ENCODE data around the gene QRSL1.
"Not testable (repeated sequence)": the region's sequence is repeated elsewhere in the genome, so short reads cannot be mapped to it uniquely, and the experiment has no call there.

The QRSL1 gene

DNA sequence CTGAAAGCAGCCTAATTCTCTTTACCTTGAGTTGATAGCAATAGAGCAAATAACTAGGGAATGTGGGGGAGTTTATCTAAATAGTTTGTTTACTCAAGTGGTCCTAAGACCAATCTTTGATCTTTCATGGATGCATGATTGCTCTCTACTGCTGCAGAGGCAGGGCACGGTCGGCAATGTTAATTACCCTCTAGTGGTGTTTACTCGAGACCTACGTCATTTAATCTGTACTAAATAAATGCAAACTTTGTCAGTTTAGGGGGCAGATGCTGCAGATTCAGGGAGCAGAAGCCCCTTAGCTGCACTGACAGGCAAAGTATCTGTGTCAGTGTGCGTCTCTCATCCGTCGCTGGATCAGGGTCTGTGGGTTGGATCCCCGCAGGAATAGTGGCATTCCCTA lies 7.0 kb upstream of the QRSL1 start:
- DNase-seq (ENCODE audit: low read depth in 1 of 2, low spot score in 1 of 2), result no peak

GRCh38 chr6:106623039-106623438 lies 6.3 kb upstream of the QRSL1 start:
- DNase-seq (ENCODE audit: low read depth in 1 of 2, low spot score in 1 of 2), result no peak

GRCh38 chr6:106626485-106626884 lies 2.9 kb upstream of the QRSL1 start:
- DNase-seq (ENCODE audit: low read depth in 1 of 2, low spot score in 1 of 2), result no peak

DNA sequence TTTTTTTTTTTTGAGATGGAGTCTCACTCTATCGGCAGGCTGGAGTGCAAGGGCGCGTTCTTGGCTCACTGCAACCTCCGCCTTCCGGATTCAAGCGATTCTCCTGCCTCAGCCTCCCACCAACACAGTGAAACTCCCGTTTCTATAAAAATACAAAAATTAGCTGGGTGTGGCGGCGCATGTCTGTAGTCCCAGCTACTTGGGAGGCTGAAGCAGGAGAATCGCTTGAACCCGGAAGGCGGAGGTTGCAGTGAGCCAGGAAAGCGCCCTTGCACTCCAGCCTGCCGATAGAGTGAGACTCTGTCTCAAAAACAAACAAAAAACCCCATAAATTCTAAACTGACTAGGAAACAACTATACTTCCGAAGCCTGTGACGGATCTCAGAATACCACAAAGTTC lies 1.6 kb upstream of the QRSL1 start:
- DNase-seq (ENCODE audit: low read depth in 1 of 2, low spot score in 1 of 2), result not testable (repeated sequence)

DNA sequence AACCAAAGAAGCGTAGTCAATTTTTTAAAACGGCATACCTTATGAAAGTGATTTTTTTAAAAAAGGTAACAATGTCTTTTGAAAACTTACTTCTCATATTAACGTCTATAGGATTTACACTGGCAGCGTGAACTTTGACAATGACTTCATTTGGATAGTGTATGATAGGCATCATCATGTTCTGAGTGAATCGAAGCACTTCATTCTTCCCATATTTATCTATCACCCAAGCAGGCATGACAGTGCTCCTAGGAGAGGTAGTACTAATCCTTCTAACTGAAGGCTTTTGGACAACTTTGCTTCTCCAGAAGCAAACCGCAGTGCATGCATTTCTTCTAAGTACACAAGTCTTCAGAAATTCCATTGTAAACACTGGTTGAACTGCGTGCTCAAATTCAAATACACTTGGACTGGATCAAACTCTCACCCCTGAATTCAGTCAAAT lies 698 bp upstream of the QRSL1 start:
- no peak for DNase-seq (ENCODE audit: low read depth in 1 of 2, low spot score in 1 of 2)

DNA sequence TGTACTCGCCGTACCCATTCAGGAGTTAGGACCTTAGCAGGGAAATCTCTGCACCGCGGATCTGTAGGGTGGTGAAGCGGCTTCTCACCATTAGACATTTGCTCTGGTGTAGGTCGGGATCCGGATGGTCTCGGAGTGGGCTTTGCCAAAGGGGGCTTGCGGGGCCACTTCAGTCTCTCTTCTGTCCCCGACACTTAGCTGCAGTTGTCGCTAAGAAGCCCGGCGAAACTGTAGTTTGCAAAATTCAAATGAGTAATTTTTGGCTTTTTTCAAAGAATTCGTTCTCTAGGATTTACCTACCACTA lies 433 bp downstream of the QRSL1 start:
- no peak for DNase-seq (ENCODE audit: low read depth in 1 of 2, low spot score in 1 of 2)

DNA sequence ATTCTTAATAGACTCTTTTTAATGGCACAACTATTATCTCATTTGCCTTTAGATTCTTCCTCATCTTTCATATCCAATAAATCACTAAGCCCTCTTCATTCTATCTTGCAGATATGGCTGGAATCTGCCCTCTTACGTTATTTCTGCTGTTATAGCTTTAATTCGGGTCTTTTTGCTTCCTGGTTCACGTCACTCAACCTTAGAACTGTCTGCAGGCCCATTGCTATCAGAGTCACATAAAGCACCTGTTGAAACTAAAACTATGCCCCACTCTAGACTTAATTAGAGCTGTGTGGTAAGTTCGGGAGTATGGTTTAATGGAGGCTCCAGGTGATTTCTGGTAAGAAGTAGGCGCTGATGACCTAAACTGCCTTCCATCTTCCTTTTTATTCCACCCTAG lies 988 bp downstream of the QRSL1 start:
- no peak for DNase-seq (ENCODE audit: low read depth in 1 of 2, low spot score in 1 of 2)

- DNase-seq (ENCODE audit: low read depth in 1 of 2, low spot score in 1 of 2), result no peak
Measured at GRCh38 chr6:106631346-106631745, 2.0 kb downstream of the QRSL1 start.

DNA sequence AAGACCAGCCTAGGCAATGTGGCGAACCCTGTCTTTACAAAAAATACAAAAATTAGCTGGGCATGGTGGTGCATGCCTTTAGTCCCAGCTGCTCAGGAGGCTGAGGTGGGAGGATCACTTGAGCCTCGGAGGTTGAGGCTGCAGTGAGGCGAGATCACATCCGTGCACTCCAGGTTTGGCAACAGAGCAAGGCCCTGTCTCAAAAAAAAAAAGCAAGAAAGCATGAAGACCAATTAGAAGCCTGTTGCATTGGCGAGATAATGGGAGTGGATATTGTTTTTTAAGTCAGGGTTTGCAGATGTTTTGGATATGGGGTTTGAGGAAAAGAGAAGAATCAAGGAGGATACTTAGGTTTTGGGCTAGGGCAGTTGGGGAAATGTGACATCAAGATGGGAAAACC lies 5.2 kb downstream of the QRSL1 start:
- DNase-seq (ENCODE audit: low read depth in 1 of 2, low spot score in 1 of 2), result no peak

DNA sequence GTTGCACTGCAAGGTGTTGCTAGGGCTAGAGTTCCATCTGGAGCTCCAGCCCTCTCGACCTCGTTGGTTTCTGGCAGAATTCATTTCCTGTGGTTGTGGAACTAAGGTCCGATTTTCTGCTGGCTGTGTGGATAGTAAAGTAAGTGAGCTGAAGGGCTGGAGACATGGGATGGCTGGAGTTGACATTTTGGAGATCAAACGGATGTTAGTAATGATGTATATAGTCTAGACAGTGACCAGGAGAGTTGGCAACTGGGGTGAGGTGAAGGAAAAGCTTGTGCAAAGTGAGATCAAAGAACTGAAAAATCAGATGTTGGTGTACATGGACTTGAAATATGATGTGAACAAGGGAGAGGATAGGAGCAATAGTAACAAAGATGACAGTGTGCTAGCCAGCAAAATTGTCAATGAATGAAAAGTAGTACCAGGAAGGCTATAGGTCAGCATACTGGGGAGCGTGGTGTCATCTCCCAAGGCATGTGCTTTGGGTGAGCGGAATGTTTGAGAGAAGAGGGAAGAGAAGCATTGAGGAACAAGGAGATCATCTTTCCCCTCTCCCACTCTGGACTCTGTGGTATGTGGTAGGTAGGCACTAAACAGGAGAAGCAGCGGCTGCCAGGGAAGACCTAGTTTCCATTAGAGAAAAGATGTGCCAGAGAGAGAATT lies 7.8 kb downstream of the QRSL1 start:
- DNase-seq (ENCODE audit: low read depth in 1 of 2, low spot score in 1 of 2), result no peak

DNA sequence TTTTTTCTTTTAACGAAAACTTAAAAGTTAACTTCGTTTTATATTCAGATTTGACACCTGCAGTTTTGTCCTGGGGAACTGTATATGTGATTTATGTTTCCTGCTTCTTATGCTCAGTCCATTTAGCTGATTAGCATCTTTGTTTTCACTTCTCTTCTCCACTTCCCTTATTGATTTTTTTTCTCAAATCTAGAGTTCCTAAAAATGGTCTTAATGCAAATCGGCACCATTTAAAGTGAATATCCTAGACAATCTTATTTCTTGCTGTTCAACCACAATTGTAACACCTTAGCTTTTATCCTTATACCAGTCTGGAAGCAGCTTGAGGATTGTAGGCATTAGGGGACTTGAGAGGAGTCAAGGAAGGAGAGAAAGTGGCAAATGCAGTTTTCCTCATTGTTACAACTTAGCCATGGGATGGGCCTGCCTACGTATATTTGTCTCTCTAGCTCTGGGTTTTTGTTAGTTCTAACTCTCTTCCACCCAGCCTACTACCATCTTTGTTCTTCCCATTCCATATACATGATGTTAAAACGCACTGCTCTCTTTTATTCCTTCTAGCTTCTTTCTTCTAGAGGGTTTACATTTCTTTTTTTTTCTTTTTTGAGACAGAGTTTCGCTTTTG lies 8.5 kb downstream of the QRSL1 start:
- no peak for DNase-seq (ENCODE audit: low read depth in 1 of 2, low spot score in 1 of 2)

GRCh38 chr6:106639812-106640211 lies 10.4 kb downstream of the QRSL1 start:
- DNase-seq (ENCODE audit: low read depth in 1 of 2, low spot score in 1 of 2), result no peak

DNA sequence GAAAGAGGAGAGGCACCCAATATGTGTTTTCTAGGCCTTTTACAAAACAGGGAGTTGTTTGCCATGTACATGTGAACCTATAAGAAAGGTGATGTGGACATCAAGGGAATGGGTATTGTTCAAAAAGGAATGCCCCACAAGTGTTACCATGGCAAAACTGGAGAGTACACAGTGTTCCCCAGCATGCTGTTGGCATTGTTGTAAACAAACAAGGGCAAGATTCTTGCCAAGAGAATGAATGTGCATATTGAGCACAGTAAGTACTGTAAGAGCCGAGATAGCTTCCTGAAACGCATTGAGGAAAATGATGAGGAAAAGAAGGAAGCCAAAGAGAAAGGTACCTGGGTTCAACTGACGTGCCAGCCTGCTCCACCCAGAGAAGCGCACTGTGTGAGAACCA lies 13.1 kb downstream of the QRSL1 start:
- DNase-seq (ENCODE audit: low read depth in 1 of 2, low spot score in 1 of 2), result no peak

DNA sequence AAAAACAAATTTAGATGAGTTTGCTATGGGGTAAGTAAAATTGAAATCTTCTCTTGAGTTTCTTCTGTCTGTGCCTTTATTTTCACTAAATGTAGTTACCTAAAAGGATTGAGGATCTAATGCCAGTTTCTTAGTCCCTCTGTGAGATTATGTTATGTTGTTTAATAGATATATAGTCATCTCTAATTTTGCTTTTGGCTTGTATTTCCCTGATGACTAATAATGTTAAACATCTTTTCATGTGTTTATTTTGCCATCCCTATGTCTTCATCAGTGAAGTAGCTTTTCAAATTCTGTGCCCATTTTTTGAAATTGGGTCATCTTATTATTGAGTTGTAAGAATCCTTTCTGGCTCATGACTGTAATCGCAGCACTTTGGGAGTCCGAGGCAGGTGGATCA lies 13.7 kb downstream of the QRSL1 start:
- no peak for DNase-seq (ENCODE audit: low read depth in 1 of 2, low spot score in 1 of 2)

DNA sequence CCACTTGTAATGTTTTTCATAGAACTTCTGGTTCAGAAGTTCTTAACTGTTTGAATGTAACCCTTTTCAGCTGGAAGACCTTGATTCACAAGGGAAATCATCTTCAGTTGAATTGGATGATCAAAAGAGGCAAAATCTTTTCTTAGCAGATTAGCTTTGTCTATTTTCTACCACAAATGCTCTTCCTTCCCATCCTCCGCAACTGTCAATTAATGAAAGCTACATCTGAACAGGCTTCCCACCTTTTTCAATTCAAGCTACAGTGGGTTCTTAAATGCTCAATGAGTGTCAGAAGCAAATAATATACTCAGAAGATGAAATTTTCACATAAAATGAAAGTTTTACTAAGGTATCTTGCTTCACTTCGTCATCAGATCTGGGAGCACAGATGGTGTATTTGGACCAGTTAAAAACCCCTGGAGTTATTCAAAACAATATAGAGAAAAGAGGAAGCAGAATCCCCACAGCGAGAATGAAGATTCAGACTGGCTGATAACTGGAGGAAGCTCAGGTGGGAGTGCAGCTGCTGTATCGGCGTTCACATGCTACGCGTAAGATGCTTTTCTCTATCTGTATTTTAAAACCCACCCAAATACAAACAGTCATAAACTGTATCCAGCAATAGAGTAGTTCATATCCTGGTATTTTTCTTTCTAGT lies 19.4 kb downstream of the QRSL1 start:
- DNase-seq (ENCODE audit: low read depth in 1 of 2, low spot score in 1 of 2), result no peak

GRCh38 chr6:106658469-106658868 lies 29.1 kb downstream of the QRSL1 start:
- no peak for DNase-seq (ENCODE audit: low read depth in 1 of 2, low spot score in 1 of 2)

- DNase-seq (ENCODE audit: low read depth in 1 of 2, low spot score in 1 of 2), result no peak
Measured at GRCh38 chr6:106659859-106660258, 30.5 kb downstream of the QRSL1 start.

GRCh38 chr6:106662458-106662857 lies 33.1 kb downstream of the QRSL1 start:
- no peak for DNase-seq (ENCODE audit: low read depth in 1 of 2, low spot score in 1 of 2)

DNA sequence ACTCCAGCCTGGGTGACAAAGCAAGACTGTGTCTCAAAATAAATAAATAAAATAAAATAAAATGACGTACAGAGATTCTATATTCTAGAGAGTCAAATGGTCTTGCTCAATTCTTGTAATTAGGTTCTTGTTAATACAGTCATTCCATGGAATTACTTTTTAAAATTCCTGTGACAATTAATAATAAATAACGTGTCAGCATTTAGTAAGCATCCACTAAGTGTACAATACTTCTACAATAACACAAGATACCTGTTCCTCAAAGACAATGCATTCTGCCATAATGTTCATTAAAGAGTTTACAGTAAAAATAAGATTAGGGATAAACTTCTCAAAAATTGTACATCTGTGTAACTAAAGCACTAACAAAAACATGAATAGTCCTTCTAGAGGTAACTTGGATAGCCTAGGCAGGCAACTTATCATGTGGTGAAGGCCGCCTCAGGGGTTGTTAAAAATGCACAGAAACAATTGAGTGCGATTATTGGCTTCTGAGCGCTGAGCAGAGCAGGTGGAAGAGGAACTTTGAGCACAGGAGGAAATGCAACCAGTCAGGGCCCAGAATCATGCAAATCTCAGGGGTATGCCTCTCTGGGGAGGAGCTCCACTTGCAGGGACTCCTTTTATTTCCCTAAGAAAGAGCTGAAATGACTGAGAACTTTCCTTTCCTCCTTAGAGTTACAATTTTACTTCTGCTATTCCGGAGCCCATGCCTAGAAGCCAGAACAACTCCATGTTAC lies 37.1 kb downstream of the QRSL1 start:
- DNase-seq (ENCODE audit: low read depth in 1 of 2, low spot score in 1 of 2), result no peak

DNA sequence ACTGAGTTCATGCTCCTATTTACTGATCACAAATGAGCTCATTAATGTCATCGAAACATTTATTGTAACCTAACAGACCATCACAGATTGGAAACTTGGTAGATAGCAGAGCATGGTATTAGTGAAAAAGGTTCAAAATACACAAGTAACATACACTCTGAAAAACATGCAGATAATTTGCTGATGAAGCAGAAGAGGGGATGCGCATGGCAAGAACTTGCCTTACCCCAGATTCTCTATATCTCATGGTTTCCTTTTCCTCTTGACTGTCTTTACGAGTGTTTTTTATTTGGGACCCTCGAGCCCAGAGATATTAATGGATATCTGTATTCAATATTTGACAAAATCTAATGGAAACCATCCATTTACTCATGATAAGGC lies 37.6 kb downstream of the QRSL1 start:
- DNase-seq (ENCODE audit: low read depth in 1 of 2, low spot score in 1 of 2), result no peak

DNA sequence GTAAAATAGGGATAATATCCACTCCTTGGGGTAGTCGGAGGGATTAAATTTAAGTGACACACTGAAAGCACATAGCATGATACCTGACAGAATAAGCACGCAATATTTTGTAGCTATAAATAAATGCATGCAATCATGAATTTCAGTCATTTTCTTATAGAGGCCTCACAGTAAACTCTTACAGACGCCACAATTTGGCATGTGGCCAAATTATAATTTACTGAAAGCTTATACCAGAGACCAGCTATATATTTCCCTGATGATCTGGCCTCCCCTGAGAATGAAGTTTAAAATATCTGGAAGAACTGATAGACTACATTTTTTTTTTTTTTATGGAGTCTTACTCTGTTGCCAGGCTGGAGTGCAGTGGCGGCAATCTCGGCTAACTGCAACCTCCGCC lies 40.9 kb downstream of the QRSL1 start:
- DNase-seq (ENCODE audit: low read depth in 1 of 2, low spot score in 1 of 2), result no peak

GRCh38 chr6:106671651-106672050 lies 42.3 kb downstream of the QRSL1 start:
- no peak for DNase-seq (ENCODE audit: low read depth in 1 of 2, low spot score in 1 of 2)
